Right kidney (tissue), 1 donor: ENCODE data around the gene ASPN.

Experiments
- DNase-seq: peaks from one replicate; pipeline ENCODE4 v3.0.0-alpha.2; 2016

The ASPN gene

GRCh38 chr9:92506184-92506857, 24.0 kb upstream of the ASPN start:
- no peak for DNase-seq

DNA sequence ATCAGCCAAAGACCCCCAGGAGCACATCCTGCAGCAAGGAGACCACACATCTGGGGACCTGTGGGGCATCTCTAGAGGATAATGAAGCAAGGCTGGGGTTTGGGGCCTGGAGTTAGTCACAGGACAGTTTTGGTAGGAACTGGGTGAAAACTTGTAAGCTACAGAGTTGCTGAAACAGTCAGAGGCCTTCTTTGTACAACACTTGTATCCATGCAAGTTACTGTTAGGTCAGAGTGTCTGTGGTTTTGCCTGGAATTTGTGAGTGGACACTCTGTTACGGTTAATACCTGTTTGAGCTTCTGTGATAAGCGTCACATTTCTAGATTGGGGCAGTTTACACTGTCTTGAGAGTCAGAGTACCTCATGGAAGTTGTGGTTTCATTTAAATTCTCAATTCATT, 22.6 kb upstream of the ASPN start:
- no peak for DNase-seq

DNA sequence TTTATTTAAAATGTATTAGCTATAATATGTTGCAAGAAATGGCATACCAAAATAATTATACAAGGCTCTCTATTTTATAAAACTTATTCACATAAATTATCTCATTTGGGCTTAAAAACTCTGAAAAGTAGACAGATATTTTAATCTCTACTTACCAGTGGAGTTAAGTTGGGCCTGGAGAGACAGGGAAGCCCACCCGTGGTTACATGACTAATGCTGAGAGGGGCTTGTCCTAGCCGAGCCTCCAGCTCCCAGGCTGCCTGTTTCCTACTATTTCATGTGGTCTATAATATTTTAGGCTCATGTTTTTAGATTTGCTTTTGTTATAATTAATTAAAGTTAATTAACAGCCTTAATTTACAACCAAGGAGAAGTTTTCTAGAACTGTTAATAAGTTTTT, 20.9 kb upstream of the ASPN start:
- DNase-seq, result no peak

DNA sequence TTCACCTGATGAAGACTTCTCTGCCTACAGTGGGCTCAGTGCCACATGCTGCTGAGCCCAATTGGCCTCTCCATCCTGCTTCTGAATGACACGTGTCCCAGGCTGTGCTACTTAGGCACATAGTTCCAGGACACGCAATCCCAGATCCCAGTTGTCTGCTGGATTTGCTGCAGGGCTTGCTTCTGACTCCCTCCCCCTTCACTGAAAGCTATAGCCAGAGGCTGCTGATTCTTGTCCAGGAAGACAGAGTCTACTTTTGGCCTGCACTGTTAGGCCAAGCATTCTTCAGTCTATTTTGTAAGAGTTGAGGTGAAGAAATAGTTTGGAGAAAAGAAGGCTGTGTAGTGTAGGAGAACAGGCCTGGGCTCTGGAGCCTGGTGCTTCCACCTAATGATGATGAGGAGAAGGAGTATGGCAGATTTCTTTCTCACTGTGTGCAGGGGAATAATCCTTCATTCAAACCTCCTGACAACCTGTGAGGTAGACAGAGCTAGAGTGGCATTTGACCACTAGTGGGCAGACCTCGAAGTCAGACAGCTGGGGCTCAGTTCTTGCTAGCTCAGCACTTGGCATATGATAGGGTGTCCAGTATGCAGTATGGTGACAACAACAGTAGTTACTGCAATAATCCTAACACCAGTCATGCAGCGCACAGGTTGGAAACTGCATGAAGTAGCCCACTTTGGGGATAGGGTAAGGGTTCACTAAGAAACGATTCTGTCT, 19.5 kb upstream of the ASPN start:
- no peak for DNase-seq

DNA sequence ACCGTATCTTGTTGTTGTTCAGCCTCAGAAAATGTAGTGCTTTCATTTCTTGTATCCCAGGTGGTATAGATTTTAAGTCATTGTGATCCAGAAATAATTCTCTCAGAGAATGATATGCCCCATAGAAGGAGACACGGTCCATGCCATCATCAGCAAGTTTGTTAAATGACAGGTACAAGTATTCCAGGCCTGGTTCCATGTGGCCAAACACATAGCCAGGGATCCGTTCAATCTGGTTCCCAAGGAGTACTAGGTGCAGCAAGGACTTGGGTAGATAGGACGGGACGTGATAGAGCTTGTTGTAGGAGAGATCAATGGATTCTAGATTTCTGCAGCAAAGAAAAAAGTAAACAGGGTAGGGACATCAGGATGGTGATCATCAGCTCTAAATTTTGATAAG, 18.4 kb upstream of the ASPN start:
- DNase-seq, result no peak

DNA sequence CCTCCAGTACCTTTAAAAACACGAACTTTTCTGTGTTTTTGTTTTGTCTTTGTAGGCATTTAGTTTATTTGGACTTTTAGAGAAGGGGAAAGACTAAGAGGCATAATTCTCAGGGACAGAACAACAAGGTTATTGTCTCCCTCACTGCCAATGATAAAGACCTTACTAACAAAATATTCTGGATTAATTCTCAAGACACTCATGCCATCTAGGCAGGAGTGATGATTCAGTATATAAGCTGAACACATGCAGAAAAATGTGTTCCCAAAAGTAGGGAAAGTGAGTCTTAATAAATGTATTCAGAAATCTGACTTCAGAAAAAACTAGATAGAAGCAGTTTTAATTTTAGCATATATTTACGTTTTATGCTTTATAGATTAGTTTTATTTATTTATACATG, 17.4 kb upstream of the ASPN start:
- DNase-seq, result no peak

- DNase-seq, result no peak
These were observed 14.3 kb upstream of the ASPN start for GRCh38 chr9:92496396-92497176.

GRCh38 chr9:92494856-92495255, 12.6 kb upstream of the ASPN start:
- DNase-seq, result no peak

- no peak for DNase-seq
These were observed 11.6 kb upstream of the ASPN start for GRCh38 chr9:92493749-92494387.

DNA sequence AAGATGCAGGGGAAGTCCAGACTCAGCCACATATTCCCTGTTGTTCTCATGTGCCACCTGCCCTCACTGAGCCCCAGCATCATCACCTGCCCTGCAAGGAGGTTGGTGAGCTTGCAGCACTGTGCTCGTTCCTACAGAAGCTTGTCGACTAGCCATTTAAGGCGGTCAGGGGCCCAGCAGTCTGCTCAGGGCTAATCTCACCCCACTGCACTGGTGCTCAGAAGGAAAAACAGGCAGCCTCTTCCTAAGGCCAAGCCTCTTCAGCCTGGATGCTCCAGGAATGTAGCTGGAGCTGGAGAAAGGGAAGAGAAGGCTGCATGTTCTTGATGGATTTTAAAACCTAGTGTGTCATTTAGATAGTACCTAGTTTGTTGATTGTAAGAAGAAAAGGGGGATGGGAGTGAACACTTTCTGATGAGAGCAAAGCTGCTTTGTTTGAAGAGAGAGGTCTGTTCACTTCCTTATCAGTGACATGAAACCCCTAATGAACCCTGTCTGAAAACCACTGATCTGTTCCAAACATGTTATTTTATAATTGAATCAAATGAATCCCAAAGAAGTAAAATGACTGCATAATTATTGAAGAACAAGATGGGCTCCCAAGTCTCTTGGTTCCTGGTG, 10.6 kb upstream of the ASPN start:
- DNase-seq, result no peak

DNA sequence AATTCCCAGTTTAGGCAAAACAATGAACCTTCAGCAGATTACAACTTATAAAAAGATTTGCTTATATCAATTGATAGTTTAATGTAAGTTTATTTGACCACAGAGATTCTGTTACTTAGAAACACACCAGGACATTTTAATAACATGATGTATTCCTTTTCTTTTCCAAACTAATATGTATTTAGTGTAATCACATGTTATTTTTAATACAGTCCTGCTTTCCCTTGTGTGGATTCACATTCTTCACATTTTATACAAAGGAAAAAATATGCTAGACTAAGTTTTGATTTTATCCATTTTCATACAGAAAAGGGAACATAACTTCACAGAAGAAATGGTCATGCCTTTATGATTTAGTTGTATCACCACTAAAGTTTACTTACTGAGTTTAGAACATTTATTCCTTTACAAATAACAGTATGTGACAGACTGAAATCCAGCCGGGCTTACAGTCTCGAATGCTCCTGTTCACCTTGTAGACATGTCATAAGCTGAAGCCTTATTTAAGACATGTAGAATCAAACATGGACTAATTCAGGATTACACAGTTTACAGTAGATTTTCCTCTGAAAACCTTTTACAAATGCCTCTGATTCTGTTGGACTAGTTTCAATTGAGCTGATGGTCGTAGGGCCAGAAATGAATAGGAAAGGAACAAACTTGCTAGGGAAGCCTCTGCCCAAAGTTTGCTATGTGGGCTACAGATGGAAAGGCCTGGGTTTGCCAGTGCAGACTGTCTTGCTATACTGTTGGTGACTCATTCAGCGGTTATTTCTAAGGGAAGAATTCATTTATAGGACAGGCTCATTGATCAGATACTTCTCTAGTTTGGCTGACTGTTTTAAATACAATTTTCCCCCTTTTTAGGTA, 6.6 kb upstream of the ASPN start:
- no peak for DNase-seq

- no peak for DNase-seq
These were observed 4.1 kb upstream of the ASPN start for GRCh38 chr9:92486371-92486770.

- no peak for DNase-seq
These were observed 2.3 kb upstream of the ASPN start for GRCh38 chr9:92484563-92484962.

GRCh38 chr9:92483627-92484545, 1.6 kb upstream of the ASPN start:
- DNase-seq, result no peak

DNA sequence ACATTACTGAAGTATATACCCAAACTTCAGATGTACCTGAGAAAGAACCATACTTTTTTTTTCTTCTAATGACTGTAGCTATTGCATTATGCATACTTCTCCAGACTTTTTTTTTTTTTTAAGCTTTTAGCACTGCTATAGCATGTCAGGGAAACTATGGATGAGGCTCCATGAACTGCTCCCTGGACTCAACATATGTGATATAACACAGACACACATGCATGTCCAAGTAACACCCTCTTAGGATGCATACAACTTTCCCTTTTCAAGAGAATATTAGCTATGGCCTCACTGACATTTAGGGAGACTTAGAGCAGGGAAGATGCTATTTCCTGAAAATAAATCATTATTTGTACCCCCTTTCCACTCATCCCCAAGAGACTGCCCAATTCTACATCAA, 499 bp upstream of the ASPN start:
- no peak for DNase-seq

- no peak for DNase-seq
These were observed 1.2 kb downstream of the ASPN start for GRCh38 chr9:92480986-92481633.

DNA sequence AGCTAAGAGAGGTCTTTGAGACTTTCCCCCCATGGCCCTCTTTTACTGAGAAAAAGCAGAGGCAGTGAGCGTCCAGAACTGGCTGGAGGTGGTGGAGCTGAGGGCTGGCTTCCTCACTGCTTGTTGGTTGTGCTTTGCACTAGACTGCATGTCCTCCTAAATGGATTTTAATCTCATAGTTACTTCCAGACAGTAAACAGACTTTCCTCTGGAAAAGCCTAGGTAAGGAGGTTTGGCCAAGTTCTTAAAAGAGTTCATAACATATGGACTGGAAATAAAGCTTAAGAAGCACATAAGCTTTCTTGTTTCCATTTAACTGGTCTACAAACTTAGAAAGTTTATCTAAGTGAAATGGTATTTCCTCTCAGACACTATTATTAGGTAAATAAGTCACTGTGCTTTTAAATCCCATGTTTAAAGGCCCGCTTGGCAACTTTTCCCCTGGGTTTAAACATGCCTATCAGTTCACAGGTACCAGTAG, 2.0 kb downstream of the ASPN start:
- no peak for DNase-seq

GRCh38 chr9:92479346-92479745, 3.0 kb downstream of the ASPN start:
- DNase-seq, result no peak

DNA sequence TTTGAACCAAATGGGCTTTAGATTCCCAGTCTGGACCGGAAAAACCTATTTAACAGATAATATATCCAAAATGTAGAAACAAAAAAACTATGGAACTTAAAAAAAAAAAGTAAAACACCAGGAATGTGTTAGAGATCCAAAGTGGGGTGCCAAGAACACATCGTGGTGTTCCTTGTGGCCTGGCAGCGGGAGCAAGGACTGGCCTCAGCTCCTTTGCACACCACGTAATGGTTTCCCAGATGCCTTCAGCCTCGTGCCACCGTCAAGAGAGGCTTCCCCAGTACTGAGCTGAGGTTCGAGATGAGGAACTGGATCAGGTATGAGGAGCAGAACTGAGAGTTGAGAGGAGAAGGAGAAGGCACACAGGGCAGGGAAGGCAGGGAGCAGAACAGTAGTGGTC, 3.5 kb downstream of the ASPN start:
- DNase-seq, result no peak

DNA sequence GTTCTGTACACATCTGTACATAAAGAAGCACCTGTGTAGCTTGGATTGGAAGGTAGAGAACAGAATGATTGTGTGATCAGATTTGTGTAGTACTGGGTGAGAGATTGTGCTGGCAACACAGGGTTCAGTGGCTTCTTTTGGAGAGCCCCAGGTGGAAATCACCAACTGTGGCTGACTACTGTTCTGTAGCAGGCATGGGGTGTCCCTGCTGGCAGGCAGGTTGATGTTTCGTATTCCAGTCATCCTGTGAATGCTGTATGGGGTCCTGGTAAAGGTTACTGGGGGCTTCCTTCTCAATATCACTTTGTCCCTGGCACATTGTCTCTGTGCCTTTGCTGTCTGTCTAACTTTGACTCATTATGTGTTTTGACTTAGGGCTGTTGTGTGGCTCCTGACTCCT, 5.3 kb downstream of the ASPN start:
- no peak for DNase-seq
